ENCODE measurements around the gene HMCN1. TPM values are rescaled to one million over a fixed set of nuclear protein-coding genes. Genes with fewer than 3 reads are reported as not detected.

HMCN1 gene
- total and polyA plus RNA-seq, 2 experiments from 2014 or later, result 1.6 to 8.7 TPM

- no peaks in the 10 kb centered on the region for H3K9me3 Mint-ChIP-seq
- H3K4me1 Mint-ChIP-seq, result no peaks in the 10 kb centered on the region
These were observed 332.2 kb downstream of the HMCN1 start for GRCh38 chr1:186066411-186066810.

GRCh38 chr1:186073697-186074096 lies 339.5 kb downstream of the HMCN1 start:
- Histone ChIP-seq H3K4me3 (no peak overlapping the region), H4K20me1 (replicated peaks; ENCODE audit: insufficient read depth) (no peaks in the 10 kb centered on the region), H3F3A (replicated peaks; ENCODE audit: low read depth) (no peaks in the 10 kb centered on the region), H3K27me3 (ENCODE audit: insufficient read depth) (no peaks in the 10 kb centered on the region), H3K79me2 (replicated peaks; ENCODE audit: insufficient read depth) (no peaks in the 10 kb centered on the region), H3K36me3 (ENCODE audit: insufficient read depth) (no peaks in the 10 kb centered on the region), H3K4me1 (ENCODE audit: insufficient read depth) (no peaks in the 10 kb centered on the region), H3K9me2 (ENCODE audit: insufficient read depth) (no peaks in the 10 kb centered on the region), H3K27ac (ENCODE audit: low read depth) (no peak overlapping the region), H2AFZ (no peak overlapping the region), H3K4me2 (no peak overlapping the region)
- DNase-seq (ENCODE audit: low spot score) (no peak), ATAC-seq (no peak)
- H3K9me3 Mint-ChIP-seq, result no peaks in the 10 kb centered on the region
- no peak overlapping the region for H3K27ac Mint-ChIP-seq
- H3K4me3 Mint-ChIP-seq, result no peak overlapping the region
- H3K27me3 Mint-ChIP-seq (ENCODE audit: insufficient read depth, low read depth, poor library complexity), result no peaks in the 10 kb centered on the region
- H3K36me3 Mint-ChIP-seq (ENCODE audit: low read depth), result no peaks in the 10 kb centered on the region
- no peaks in the 10 kb centered on the region for H3K4me1 Mint-ChIP-seq
- TF ChIP-seq ETS1 (IDR thresholded peaks at IDR 0.05) (no peak), CREB1 (CRISPR knock-in tag; IDR thresholded peaks at IDR 0.05; ENCODE audit: low read depth) (no peak), EZH2 (IDR thresholded peaks at IDR 0.05; ENCODE audit: low read depth, unreplicated experiment) (no peak), ZNF114 (CRISPR knock-in tag; IDR thresholded peaks at IDR 0.05) (no peak), ZNF331 (CRISPR knock-in tag; IDR thresholded peaks at IDR 0.05; ENCODE audit: low read depth) (no peak), POLR2AphosphoS5 (IDR thresholded peaks at IDR 0.05; ENCODE audit: low read depth) (no peak), JUNB (IDR thresholded peaks at IDR 0.05; ENCODE audit: unreplicated experiment) (no peak), CTCF (conservative IDR thresholded peaks at IDR 0.05; ENCODE audit: low read depth in 2 of 2) (no peak)
- TF ChIP-seq, protein P1, sequence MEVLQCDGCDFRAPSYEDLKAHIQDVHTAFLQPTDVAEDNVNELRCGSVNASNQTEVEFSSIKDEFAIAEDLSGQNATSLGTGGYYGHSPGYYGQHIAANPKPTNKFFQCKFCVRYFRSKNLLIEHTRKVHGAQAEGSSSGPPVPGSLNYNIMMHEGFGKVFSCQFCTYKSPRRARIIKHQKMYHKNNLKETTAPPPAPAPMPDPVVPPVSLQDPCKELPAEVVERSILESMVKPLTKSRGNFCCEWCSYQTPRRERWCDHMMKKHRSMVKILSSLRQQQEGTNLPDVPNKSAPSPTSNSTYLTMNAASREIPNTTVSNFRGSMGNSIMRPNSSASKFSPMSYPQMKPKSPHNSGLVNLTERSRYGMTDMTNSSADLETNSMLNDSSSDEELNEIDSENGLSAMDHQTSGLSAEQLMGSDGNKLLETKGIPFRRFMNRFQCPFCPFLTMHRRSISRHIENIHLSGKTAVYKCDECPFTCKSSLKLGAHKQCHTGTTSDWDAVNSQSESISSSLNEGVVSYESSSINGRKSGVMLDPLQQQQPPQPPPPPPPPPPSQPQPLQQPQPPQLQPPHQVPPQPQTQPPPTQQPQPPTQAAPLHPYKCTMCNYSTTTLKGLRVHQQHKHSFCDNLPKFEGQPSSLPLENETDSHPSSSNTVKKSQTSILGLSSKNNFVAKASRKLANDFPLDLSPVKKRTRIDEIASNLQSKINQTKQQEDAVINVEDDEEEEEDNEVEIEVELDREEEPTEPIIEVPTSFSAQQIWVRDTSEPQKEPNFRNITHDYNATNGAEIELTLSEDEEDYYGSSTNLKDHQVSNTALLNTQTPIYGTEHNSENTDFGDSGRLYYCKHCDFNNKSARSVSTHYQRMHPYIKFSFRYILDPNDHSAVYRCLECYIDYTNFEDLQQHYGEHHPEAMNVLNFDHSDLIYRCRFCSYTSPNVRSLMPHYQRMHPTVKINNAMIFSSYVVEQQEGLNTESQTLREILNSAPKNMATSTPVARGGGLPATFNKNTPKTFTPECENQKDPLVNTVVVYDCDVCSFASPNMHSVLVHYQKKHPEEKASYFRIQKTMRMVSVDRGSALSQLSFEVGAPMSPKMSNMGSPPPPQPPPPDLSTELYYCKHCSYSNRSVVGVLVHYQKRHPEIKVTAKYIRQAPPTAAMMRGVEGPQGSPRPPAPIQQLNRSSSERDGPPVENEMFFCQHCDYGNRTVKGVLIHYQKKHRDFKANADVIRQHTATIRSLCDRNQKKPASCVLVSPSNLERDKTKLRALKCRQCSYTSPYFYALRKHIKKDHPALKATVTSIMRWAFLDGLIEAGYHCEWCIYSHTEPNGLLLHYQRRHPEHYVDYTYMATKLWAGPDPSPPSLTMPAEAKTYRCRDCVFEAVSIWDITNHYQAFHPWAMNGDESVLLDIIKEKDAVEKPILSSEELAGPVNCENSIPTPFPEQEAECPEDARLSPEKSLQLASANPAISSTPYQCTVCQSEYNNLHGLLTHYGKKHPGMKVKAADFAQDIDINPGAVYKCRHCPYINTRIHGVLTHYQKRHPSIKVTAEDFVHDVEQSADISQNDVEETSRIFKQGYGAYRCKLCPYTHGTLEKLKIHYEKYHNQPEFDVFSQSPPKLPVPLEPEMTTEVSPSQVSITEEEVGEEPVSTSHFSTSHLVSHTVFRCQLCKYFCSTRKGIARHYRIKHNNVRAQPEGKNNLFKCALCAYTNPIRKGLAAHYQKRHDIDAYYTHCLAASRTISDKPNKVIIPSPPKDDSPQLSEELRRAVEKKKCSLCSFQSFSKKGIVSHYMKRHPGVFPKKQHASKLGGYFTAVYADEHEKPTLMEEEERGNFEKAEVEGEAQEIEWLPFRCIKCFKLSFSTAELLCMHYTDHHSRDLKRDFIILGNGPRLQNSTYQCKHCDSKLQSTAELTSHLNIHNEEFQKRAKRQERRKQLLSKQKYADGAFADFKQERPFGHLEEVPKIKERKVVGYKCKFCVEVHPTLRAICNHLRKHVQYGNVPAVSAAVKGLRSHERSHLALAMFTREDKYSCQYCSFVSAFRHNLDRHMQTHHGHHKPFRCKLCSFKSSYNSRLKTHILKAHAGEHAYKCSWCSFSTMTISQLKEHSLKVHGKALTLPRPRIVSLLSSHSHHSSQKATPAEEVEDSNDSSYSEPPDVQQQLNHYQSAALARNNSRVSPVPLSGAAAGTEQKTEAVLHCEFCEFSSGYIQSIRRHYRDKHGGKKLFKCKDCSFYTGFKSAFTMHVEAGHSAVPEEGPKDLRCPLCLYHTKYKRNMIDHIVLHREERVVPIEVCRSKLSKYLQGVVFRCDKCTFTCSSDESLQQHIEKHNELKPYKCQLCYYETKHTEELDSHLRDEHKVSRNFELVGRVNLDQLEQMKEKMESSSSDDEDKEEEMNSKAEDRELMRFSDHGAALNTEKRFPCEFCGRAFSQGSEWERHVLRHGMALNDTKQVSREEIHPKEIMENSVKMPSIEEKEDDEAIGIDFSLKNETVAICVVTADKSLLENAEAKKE (CRISPR knock-in tag; IDR thresholded peaks at IDR 0.05), result no peak

More at GRCh38 chr1:186066411-186066810, 332.2 kb downstream of the HMCN1 start:
- Histone ChIP-seq H3K4me1 (ENCODE audit: insufficient read depth) (no peaks in the 10 kb centered on the region), H3K4me2 (no peak overlapping the region), H3K27ac (ENCODE audit: low read depth) (no peak overlapping the region), H3K9me2 (ENCODE audit: insufficient read depth) (no peaks in the 10 kb centered on the region), H3K36me3 (ENCODE audit: insufficient read depth) (no peaks in the 10 kb centered on the region), H3K79me2 (replicated peaks; ENCODE audit: insufficient read depth) (no peaks in the 10 kb centered on the region), H4K20me1 (replicated peaks; ENCODE audit: insufficient read depth) (no peaks in the 10 kb centered on the region), H3F3A (replicated peaks; ENCODE audit: low read depth) (no peaks in the 10 kb centered on the region), H3K27me3 (ENCODE audit: insufficient read depth) (no peaks in the 10 kb centered on the region), H3K4me3 (no peak overlapping the region), H2AFZ (no peak overlapping the region)
- Mint-ChIP-seq H3K4me3 (no peak overlapping the region), H3K27me3 (ENCODE audit: insufficient read depth, low read depth, poor library complexity) (no peaks in the 10 kb centered on the region), H3K27ac (no peak overlapping the region), H3K36me3 (ENCODE audit: low read depth) (no peaks in the 10 kb centered on the region)
- ATAC-seq (no peak), DNase-seq (ENCODE audit: low spot score) (no peak)
- TF ChIP-seq ETS1 (IDR thresholded peaks at IDR 0.05) (no peak), POLR2AphosphoS5 (IDR thresholded peaks at IDR 0.05; ENCODE audit: low read depth) (no peak), CREB1 (CRISPR knock-in tag; IDR thresholded peaks at IDR 0.05; ENCODE audit: low read depth) (no peak), ZNF114 (CRISPR knock-in tag; IDR thresholded peaks at IDR 0.05) (no peak), ZNF331 (CRISPR knock-in tag; IDR thresholded peaks at IDR 0.05; ENCODE audit: low read depth) (no peak), JUNB (IDR thresholded peaks at IDR 0.05; ENCODE audit: unreplicated experiment) (no peak)
